ENCODE measurements around the gene TRPM3.

- TF ChIP-seq CTCF (IDR thresholded peaks at IDR 0.05) (no peak), POLR2A (IDR thresholded peaks at IDR 0.05) (no peak)
Observed at GRCh38 chr9:71127301-71127700, 5.9 kb upstream of the TRPM3 start.

All from adrenal gland (tissue), 5 donors.